GM21367 (cell line): ENCODE measurements around the gene JTB.

Experiments used
- ATAC-seq: cut with Tn5 transposase; IDR thresholded peaks from one replicate; pipeline ENCODE4 v1.9.1; 2021; ENCODE audit not compliant: unreplicated experiment

The JTB gene

DNA sequence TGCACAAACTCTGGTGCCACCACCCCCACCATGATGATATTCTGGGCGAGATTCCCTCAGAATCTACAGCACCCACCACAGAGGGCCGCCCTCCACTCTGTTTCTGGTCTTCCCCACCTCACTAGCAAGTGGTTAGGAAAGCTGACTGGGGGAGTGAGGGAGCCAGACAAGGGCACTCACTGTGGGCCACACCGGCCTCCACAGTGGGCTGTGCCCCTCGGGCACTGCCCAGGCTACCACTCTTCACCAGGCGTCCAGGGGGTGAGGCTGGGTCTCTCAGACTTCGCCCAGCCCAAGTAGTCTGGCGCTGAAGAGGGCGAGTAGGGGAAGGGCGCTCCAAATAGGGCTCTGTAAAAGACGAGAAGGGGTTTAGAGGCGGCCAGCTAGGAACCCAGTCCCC, 43.5 kb downstream of the JTB start:
- no peak for ATAC-seq

DNA sequence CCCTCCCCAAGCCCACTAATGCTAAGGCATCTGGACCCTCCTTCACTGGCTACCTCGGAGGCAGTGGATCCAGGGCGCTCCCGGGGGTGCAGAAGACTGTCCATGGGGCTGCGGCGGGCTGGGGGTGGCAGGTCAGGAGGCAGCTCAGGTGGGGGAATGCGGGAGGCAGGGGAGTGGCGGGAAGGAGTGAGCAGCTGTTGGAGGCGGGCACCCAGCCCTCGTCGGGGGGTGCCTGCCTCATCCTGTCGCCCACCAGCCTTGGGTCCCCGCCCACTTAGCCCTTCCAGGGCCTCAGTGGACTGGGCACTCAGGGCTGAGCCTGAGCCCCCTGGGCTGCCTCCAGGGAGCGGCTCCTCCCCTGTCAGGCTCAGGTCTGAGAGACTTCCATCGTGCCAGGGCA, 44.0 kb downstream of the JTB start:
- no peak for ATAC-seq

DNA sequence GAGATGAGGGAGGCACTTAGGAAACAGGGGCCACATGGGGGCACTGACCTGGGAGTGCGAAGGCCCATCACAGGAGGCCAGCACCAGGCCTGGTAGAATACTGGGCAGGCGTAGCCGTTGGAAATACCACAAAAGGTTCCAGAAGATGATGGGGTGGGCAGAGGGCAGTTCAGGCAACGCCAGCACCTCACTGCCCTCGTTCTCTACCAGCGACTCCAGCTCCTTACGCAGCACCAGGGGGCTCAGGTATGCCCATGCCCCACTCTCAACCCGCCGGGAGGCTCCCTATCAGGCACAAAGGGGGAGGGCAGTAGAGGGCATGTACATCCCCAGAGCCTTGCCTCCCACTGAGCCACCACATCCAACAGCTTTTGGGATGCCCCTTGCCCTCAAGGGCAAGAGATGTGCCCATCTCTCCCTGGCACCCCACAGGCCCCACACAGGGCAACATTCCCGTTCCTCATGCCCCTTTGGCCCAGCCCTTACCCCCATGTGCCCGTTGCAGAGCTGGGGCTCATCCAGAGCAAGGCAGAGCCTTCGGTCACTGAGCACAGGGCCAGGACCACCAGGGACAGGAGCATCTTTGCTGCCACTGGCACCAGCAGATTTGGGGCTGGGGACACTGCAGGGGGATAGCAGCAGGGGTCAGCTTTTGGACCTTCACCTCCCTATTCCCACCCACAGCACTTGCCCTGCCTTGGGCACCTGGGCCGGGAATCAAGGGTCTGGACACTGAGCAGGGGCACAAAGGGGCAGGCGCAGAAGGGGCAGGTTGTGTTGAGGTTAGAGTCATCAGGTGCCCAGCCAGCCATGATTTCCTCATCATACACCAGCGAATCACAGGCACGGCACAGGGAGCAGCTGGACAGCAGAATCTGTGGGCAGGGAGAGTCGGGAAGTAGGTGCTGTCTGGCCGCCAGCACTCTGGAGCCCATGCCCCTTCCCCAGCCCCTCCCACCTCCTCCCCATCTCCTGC, 45.0 kb downstream of the JTB start:
- ATAC-seq = no peak

DNA sequence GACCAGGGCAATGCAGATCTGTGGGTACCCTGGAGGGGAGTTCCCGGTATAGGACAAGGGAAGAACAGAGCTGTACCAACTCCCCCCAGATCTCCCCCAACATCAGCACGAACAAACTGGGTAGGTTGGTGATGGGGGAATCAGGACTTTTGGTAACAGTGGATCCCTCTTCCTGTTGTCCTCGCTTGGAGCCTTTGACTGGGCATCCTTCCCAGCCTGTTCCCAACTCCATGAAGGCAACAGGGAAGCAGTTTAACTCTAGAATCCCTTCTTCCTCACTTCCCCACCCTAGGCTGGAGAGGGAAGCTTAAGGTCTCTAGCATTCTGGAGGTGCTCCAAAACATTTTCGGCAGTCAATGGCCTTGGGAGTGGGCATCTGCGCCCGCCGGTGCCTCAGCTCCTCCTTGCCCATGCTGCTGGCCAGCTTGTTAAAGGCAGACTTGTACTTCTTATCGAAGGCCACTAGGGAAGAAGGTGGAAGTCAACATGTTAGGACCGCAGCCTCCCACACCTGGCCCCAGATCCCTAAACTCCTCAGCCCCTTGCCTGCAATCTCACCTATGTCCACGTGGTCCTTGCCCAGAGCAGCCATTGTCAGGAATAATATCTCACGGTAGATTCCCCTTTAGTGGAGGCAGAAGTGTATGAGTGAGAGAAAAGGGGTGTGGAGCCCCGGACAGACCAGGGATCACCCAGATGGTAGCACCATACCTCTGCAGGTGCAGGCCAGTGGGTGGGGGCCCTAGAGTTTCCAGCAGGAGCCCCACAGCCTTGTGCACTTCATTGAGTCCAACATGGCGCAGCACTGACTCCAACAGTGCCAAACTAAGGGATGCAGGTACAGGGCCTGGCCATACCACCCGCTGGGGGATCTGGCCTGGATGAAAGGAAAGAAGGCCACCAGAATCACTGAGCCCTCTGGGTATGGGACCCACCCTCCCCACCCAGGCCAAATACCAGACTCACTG, 47.2 kb downstream of the JTB start:
- ATAC-seq = no peak

DNA sequence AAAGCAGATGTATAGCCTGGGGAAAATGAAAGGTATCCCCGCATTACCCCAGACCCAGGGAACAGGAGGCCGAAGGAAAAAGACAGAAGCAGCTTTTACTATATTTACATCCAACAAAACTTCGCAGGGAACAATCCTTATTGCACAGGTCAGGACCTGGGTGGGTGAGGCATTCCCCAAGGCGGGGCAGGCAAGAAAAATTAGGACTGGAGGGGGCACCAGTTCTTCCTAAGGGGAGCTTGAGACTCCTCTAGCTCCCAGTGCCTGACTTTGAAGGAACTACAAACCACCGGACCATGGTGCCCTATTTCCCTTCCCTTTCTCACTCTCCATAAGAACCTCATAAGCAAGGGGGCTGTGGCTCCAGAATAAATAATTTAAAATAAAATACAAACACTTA, 48.0 kb downstream of the JTB start:
- ATAC-seq = no peak

DNA sequence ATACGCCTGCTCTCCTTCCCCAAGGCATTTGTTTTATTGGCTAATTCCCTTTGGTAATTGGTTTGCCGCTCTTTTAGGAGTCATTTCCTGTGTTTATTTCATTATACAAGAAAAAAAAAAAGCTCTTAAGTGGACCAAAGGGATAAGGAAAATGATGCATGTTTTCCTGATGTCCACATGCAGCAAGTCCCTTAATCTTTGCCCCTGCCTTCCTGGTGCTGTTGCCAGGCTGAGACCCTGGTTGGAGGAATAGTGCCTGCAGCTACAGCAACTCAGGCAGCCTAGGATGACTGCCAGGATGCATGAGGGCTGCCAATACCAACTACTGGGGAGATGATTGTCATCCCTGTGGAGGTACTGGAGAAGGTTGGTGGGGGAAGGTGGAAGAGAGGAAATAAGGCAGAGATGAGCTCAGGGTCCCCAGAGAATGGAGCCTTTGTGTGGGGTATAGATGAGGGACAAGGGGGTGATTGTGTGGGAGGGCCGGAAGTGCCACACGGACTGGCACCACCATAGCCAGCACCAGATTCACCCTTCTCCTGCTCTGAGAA, 48.6 kb downstream of the JTB start:
- no peak for ATAC-seq

DNA sequence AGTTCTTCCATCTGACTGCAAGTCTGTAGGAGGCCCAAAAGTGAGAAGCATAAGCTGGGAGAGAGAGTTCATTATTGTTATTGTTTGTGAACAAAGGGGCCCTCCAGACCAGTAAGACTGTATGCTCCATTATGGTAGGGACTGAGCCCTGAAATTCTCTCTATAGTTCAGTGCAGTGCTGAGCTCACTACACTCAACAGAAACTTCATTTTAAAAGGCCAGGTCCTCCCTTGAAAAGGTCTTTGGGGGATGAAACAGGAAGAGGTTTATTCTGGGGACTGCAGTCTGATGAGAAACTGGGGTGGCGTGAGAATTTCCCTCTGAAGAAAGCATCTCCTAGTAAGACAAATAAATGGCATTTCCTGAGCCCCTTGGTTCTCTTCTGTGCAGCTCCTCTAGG, 49.2 kb downstream of the JTB start:
- ATAC-seq = no peak

DNA sequence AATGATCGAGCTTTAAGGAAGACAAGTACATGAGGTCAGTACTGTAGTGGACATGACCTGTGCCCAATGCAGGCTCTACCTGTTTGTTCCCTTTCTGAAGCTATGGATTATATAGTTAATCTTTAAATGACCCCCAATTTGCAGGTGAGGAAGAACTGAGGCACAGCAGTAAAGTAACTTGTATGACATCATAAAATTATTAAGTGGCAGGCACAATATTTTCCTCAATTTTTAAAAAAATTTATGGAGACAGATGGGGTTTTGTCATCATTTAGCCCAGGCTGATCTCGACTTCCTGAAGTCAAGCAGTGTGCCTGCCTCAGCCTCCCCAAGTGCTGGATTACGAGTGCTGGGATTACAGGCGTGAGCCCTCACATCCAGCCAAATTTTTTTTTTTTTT, 51.1 kb downstream of the JTB start:
- ATAC-seq = no peak
